Hepatocyte (in vitro differentiated cells): ENCODE data around the gene LRRK1. TPM values are rescaled to one million over a fixed set of nuclear protein-coding genes. Genes with fewer than 3 reads are reported as not detected.

ENCODE experiments used
- DNase-seq: peaks from one replicate; pipeline ENCODE4 v3.0.0-alpha.2; 2016; ENCODE audit warnings: low spot score
- H2AFZ ChIP-seq: fragments of 200-600 bp; sonication (generic); 2 replicates; pipeline ENCODE4 v1.6.0; 2016; ENCODE audit warnings: antibody characterized with exemption, mild to moderate bottlenecking
- H3K27ac ChIP-seq: fragments of 200-600 bp; sonication (generic); 2 replicates; pipeline ENCODE4 v1.5.1; 2016; ENCODE audit warnings: mild to moderate bottlenecking
- H3K27me3 ChIP-seq: fragments of 200-600 bp; sonication (generic); 2 replicates; pipeline ENCODE4 v1.6.1; 2016
- H3K36me3 ChIP-seq: fragments of 200-600 bp; sonication (generic); replicated peaks from 2 replicates; pipeline ENCODE4 v1.5.1; 2016; ENCODE audit warnings: low read depth; ENCODE audit not compliant: insufficient read depth
- H3K4me1 ChIP-seq: fragments of 200-600 bp; sonication (generic); 2 replicates; pipeline ENCODE4 v1.5.1; 2016; ENCODE audit warnings: mild to moderate bottlenecking, moderate library complexity; ENCODE audit not compliant: insufficient read depth
- H3K4me2 ChIP-seq: fragments of 200-600 bp; sonication (generic); 2 replicates; pipeline ENCODE4 v1.6.0; 2016
- H3K4me3 ChIP-seq: fragments of 200-600 bp; sonication (generic); 2 replicates; pipeline ENCODE4 v1.5.1; 2016; ENCODE audit warnings: mild to moderate bottlenecking
- H3K79me2 ChIP-seq: fragments of 200-600 bp; sonication (generic); 2 replicates; pipeline ENCODE4 v1.6.0; 2017; ENCODE audit warnings: mild to moderate bottlenecking
- H3K9me2 ChIP-seq: fragments of 200-600 bp; sonication (generic); replicated peaks from 2 replicates; pipeline ENCODE4 v1.6.0; 2017; ENCODE audit warnings: mild to moderate bottlenecking; ENCODE audit not compliant: insufficient read depth
- H3K9me3 ChIP-seq: fragments of 200-600 bp; sonication (generic); 2 replicates; pipeline ENCODE4 v1.5.1; 2016; ENCODE audit warnings: low read depth, mild to moderate bottlenecking
- H4K20me1 ChIP-seq: fragments of 200-600 bp; sonication (generic); 2 replicates; pipeline ENCODE4 v1.6.0; 2016; ENCODE audit warnings: mild to moderate bottlenecking; ENCODE audit not compliant: insufficient read depth, poor library complexity, severe bottlenecking
- CTCF ChIP-seq: fragments of 200-600 bp; sonication (generic); IDR thresholded peaks from 2 replicates; pipeline ENCODE4 v1.5.1; 2016; ENCODE audit warnings: antibody characterized with exemption, mild to moderate bottlenecking; ENCODE audit not compliant: poor library complexity
- EZH2 ChIP-seq: fragments of 200-600 bp; sonication (generic); IDR thresholded peaks from 2 replicates; pipeline ENCODE4 v1.6.1; 2016; ENCODE audit warnings: antibody characterized with exemption, mild to moderate bottlenecking, borderline replicate concordance
- EZH2phosphoT487 ChIP-seq: fragments of 200-600 bp; sonication (generic); IDR thresholded peaks from one replicate; pipeline ENCODE4 v1.6.1; 2018; ENCODE audit warnings: antibody characterized with exemption, mild to moderate bottlenecking, low read depth, moderate library complexity; ENCODE audit not compliant: unreplicated experiment, severe bottlenecking
- WGBS: methylation state at CpG from one replicate; pipeline ENCODE4 v1.1.6; 2016; ENCODE audit warnings: low lambda C conversion rate; ENCODE audit errors: missing lambda C conversion rate; 5-methylcytosine and 5-hydroxymethylcytosine counted together
- polyA plus RNA-seq: library from polyadenylated mRNA; unstranded; fragments of >200 nt; fragmentation: Nextera tagmentation; extraction: Ambion mirVana; gene quantifications from 2 replicates; pipeline ENCODE4 v1.2.1, GENCODE V29; 2016
- total RNA-seq: library from RNA; depleted of rRNA; stranded (reverse); fragments of >200 nt; gene quantifications from 2 replicates; pipeline ENCODE4 v1.2.3, GENCODE V29; 2014

The LRRK1 gene
- total and polyA plus RNA-seq, 2 experiments from 2014 or later: 2.1 TPM

- no peak overlapping the region for H2AFZ ChIP-seq
- H4K20me1 ChIP-seq: no peaks in the 10 kb centered on the region
- no peak overlapping the region for H3K4me3 ChIP-seq
- no peak overlapping the region for H3K4me2 ChIP-seq
- H3K9me3 ChIP-seq: no peaks in the 10 kb centered on the region
- TF ChIP-seq EZH2 (no peak), EZH2phosphoT487 (no peak), CTCF (no peak)
- 72% methylated on average over 20 of the region's 20 CpGs for WGBS
- no peaks in the 10 kb centered on the region for H3K4me1 ChIP-seq
- H3K79me2 ChIP-seq: no peaks in the 10 kb centered on the region
- H3K27me3 ChIP-seq: no peaks in the 10 kb centered on the region
- no peak overlapping the region for H3K27ac ChIP-seq
- DNase-seq: no peak
- no peaks in the 10 kb centered on the region for H3K9me2 ChIP-seq
- H3K36me3 ChIP-seq: no peaks in the 10 kb centered on the region
These were observed 172.2 kb downstream of the LRRK1 start for GRCh38 chr15:101091080-101092017.

- WGBS: 87% methylated on average over 11 of the region's 11 CpGs
- DNase-seq: no peak
- H2AFZ ChIP-seq: no peak overlapping the region
These were observed 173.2 kb downstream of the LRRK1 start for GRCh38 chr15:101092156-101092866.

GRCh38 chr15:101092867-101093202 lies 173.7 kb downstream of the LRRK1 start:
- no peaks in the 10 kb centered on the region for H3K9me2 ChIP-seq
- no peak overlapping the region for H3K4me3 ChIP-seq
- no peak overlapping the region for H3K27ac ChIP-seq
- 91% methylated on average over 9 of the region's 12 CpGs for WGBS
- H3K4me1 ChIP-seq: no peaks in the 10 kb centered on the region
- TF ChIP-seq EZH2phosphoT487 (no peak), CTCF (no peak), EZH2 (no peak)
- no peak overlapping the region for H2AFZ ChIP-seq
- no peaks in the 10 kb centered on the region for H4K20me1 ChIP-seq
- H3K36me3 ChIP-seq: no peaks in the 10 kb centered on the region
- no peaks in the 10 kb centered on the region for H3K9me3 ChIP-seq
- H3K4me2 ChIP-seq: no peak overlapping the region
- no peaks in the 10 kb centered on the region for H3K27me3 ChIP-seq
- H3K79me2 ChIP-seq: no peaks in the 10 kb centered on the region
- no peak for DNase-seq

More at GRCh38 chr15:101092156-101092866, 173.2 kb downstream of the LRRK1 start:
- Histone ChIP-seq H3K27me3 (no peaks in the 10 kb centered on the region), H3K27ac (no peak overlapping the region), H3K79me2 (no peaks in the 10 kb centered on the region), H3K36me3 (no peaks in the 10 kb centered on the region), H4K20me1 (no peaks in the 10 kb centered on the region), H3K9me2 (no peaks in the 10 kb centered on the region), H3K9me3 (no peaks in the 10 kb centered on the region), H3K4me2 (no peak overlapping the region), H3K4me1 (no peaks in the 10 kb centered on the region), H3K4me3 (no peak overlapping the region)
- TF ChIP-seq CTCF: no peak
- no peak for TF ChIP-seq EZH2phosphoT487
- no peak for TF ChIP-seq EZH2
